Thyroid gland (tissue), 4 donors: Measurements from ENCODE around the gene INPP5A.

Source experiments
- CTCF ChIP-seq, 6 experiments: fragments of 200-600 bp in 3 of 6; fragments of 450-650 bp in 3 of 6; sonication (generic) in 3 of 6; IDR thresholded peaks; one replicate each; pipeline ENCODE4 v1.5.1; 2016 to 2019; ENCODE audit warnings: antibody characterized with exemption in 6 of 6, mild to moderate bottlenecking in 2 of 6, inconsistent platforms in 1 of 6, moderate library complexity in 1 of 6
- POLR2A ChIP-seq, 2 donors: fragments of 450-650 bp; IDR thresholded peaks; one replicate each; pipeline ENCODE4 v1.6.1; 2017; ENCODE audit warnings: antibody characterized with exemption in 2 of 2, mild to moderate bottlenecking in 2 of 2, moderate library complexity in 1 of 2

- no peak for TF ChIP-seq POLR2A (IDR thresholded peaks at IDR 0.05)
- TF ChIP-seq CTCF (IDR thresholded peaks at IDR 0.05), result no peak
These were observed 198.4 kb downstream of the INPP5A start for GRCh38 chr10:132735923-132736391.
